ENCODE results near the gene PAX3.

PAX3 gene

GRCh38 chr2:222193328-222193983 is 105.3 kb downstream of the PAX3 start:
- Histone ChIP-seq H3K27me3 (ENCODE audit: control insufficient read depth in 1 of 2, insufficient read depth in 2 of 2, low read length in 2 of 2) (no peaks in the 10 kb centered on the region), H3K9ac (ENCODE audit: low read depth in 1 of 2, low read length in 2 of 2) (no peak overlapping the region), H3K4me1 (ENCODE audit: control insufficient read depth in 1 of 2, insufficient read depth in 2 of 2, low read length in 2 of 2) (no peaks in the 10 kb centered on the region), H3K9me3 (ENCODE audit: control insufficient read depth in 1 of 2, low read length in 2 of 2) (no peaks in the 10 kb centered on the region), H3K27ac (ENCODE audit: low read depth, low read length) (no peak overlapping the region), H3K36me3 (ENCODE audit: control insufficient read depth in 1 of 2, insufficient read depth in 2 of 2, low read length in 2 of 2) (no peaks in the 10 kb centered on the region), H3K4me3 (ENCODE audit: low read depth in 1 of 2, low read length in 2 of 2) (no peak overlapping the region)

- Histone ChIP-seq H3K9ac (ENCODE audit: low read depth in 1 of 2, low read length in 2 of 2) (no peak overlapping the region), H3K9me3 (ENCODE audit: control insufficient read depth in 1 of 2, low read length in 2 of 2) (no peaks in the 10 kb centered on the region), H3K27ac (ENCODE audit: low read depth, low read length) (no peak overlapping the region), H3K4me1 (ENCODE audit: control insufficient read depth in 1 of 2, insufficient read depth in 2 of 2, low read length in 2 of 2) (no peaks in the 10 kb centered on the region), H3K4me3 (ENCODE audit: low read depth in 1 of 2, low read length in 2 of 2) (no peak overlapping the region), H3K36me3 (ENCODE audit: control insufficient read depth in 1 of 2, insufficient read depth in 2 of 2, low read length in 2 of 2) (no peaks in the 10 kb centered on the region), H3K27me3 (ENCODE audit: control insufficient read depth in 1 of 2, insufficient read depth in 2 of 2, low read length in 2 of 2) (no peaks in the 10 kb centered on the region)
Measured at GRCh38 chr2:222180619-222181018, 118.2 kb downstream of the PAX3 start.

- Histone ChIP-seq H3K4me3 (ENCODE audit: low read depth in 1 of 2, low read length in 2 of 2) (no peak overlapping the region), H3K27me3 (ENCODE audit: control insufficient read depth in 1 of 2, insufficient read depth in 2 of 2, low read length in 2 of 2) (no peaks in the 10 kb centered on the region), H3K4me1 (ENCODE audit: control insufficient read depth in 1 of 2, insufficient read depth in 2 of 2, low read length in 2 of 2) (no peaks in the 10 kb centered on the region), H3K9me3 (ENCODE audit: control insufficient read depth in 1 of 2, low read length in 2 of 2) (no peaks in the 10 kb centered on the region), H3K9ac (ENCODE audit: low read depth in 1 of 2, low read length in 2 of 2) (no peak overlapping the region), H3K36me3 (ENCODE audit: control insufficient read depth in 1 of 2, insufficient read depth in 2 of 2, low read length in 2 of 2) (no peaks in the 10 kb centered on the region), H3K27ac (ENCODE audit: low read depth, low read length) (no peak overlapping the region)
Measured at GRCh38 chr2:222179592-222179991, 119.2 kb downstream of the PAX3 start.

GRCh38 chr2:222178450-222178849 is 120.3 kb downstream of the PAX3 start:
- Histone ChIP-seq H3K4me1 (ENCODE audit: control insufficient read depth in 1 of 2, insufficient read depth in 2 of 2, low read length in 2 of 2) (no peaks in the 10 kb centered on the region), H3K36me3 (ENCODE audit: control insufficient read depth in 1 of 2, insufficient read depth in 2 of 2, low read length in 2 of 2) (no peaks in the 10 kb centered on the region)

GRCh38 chr2:222176890-222177289 is 121.9 kb downstream of the PAX3 start:
- H3K9me3 ChIP-seq (ENCODE audit: control insufficient read depth in 1 of 2, low read length in 2 of 2), result no peaks in the 10 kb centered on the region

More at GRCh38 chr2:222178450-222178849, 120.3 kb downstream of the PAX3 start:
- Histone ChIP-seq H3K4me3 (ENCODE audit: low read depth in 1 of 2, low read length in 2 of 2) (no peak overlapping the region), H3K9ac (ENCODE audit: low read depth in 1 of 2, low read length in 2 of 2) (no peak overlapping the region), H3K9me3 (ENCODE audit: control insufficient read depth in 1 of 2, low read length in 2 of 2) (no peaks in the 10 kb centered on the region), H3K27ac (ENCODE audit: low read depth, low read length) (no peak overlapping the region), H3K27me3 (ENCODE audit: control insufficient read depth in 1 of 2, insufficient read depth in 2 of 2, low read length in 2 of 2) (no peaks in the 10 kb centered on the region)

GRCh38 chr2:222174450-222174849 is 124.3 kb downstream of the PAX3 start:
- no peaks in the 10 kb centered on the region for H3K4me1 ChIP-seq (ENCODE audit: control insufficient read depth in 1 of 2, insufficient read depth in 2 of 2, low read length in 2 of 2)
- H3K27ac ChIP-seq (ENCODE audit: low read depth, low read length), result no peak overlapping the region
- no peak overlapping the region for H3K9ac ChIP-seq (ENCODE audit: low read depth in 1 of 2, low read length in 2 of 2)
- no peaks in the 10 kb centered on the region for H3K27me3 ChIP-seq (ENCODE audit: control insufficient read depth in 1 of 2, insufficient read depth in 2 of 2, low read length in 2 of 2)
- no peaks in the 10 kb centered on the region for H3K9me3 ChIP-seq (ENCODE audit: control insufficient read depth in 1 of 2, low read length in 2 of 2)
- H3K4me3 ChIP-seq (ENCODE audit: low read depth in 1 of 2, low read length in 2 of 2), result no peak overlapping the region
- no peaks in the 10 kb centered on the region for H3K36me3 ChIP-seq (ENCODE audit: control insufficient read depth in 1 of 2, insufficient read depth in 2 of 2, low read length in 2 of 2)

More at GRCh38 chr2:222176890-222177289, 121.9 kb downstream of the PAX3 start:
- H3K9ac ChIP-seq (ENCODE audit: low read depth in 1 of 2, low read length in 2 of 2), result no peak overlapping the region
- H3K4me3 ChIP-seq (ENCODE audit: low read depth in 1 of 2, low read length in 2 of 2), result no peak overlapping the region
- no peaks in the 10 kb centered on the region for H3K36me3 ChIP-seq (ENCODE audit: control insufficient read depth in 1 of 2, insufficient read depth in 2 of 2, low read length in 2 of 2)
- no peak overlapping the region for H3K27ac ChIP-seq (ENCODE audit: low read depth, low read length)
- no peaks in the 10 kb centered on the region for H3K27me3 ChIP-seq (ENCODE audit: control insufficient read depth in 1 of 2, insufficient read depth in 2 of 2, low read length in 2 of 2)
- H3K4me1 ChIP-seq (ENCODE audit: control insufficient read depth in 1 of 2, insufficient read depth in 2 of 2, low read length in 2 of 2), result no peaks in the 10 kb centered on the region

GRCh38 chr2:222169346-222169745 is 129.5 kb downstream of the PAX3 start:
- no peak overlapping the region for H3K27ac ChIP-seq (ENCODE audit: low read depth, low read length)
- no peak overlapping the region for H3K9ac ChIP-seq (ENCODE audit: low read depth in 1 of 2, low read length in 2 of 2)
- H3K27me3 ChIP-seq (ENCODE audit: control insufficient read depth in 1 of 2, insufficient read depth in 2 of 2, low read length in 2 of 2), result peaks cover 0 to 8% of the 10 kb centered on the region in 2 donors
- H3K36me3 ChIP-seq (ENCODE audit: control insufficient read depth in 1 of 2, insufficient read depth in 2 of 2, low read length in 2 of 2), result no peaks in the 10 kb centered on the region
- no peak overlapping the region for H3K4me3 ChIP-seq (ENCODE audit: low read depth in 1 of 2, low read length in 2 of 2)
- H3K4me1 ChIP-seq (ENCODE audit: control insufficient read depth in 1 of 2, insufficient read depth in 2 of 2, low read length in 2 of 2), result no peaks in the 10 kb centered on the region
- H3K9me3 ChIP-seq (ENCODE audit: control insufficient read depth in 1 of 2, low read length in 2 of 2), result no peaks in the 10 kb centered on the region

- H3K4me1 ChIP-seq (ENCODE audit: control insufficient read depth in 1 of 2, insufficient read depth in 2 of 2, low read length in 2 of 2), result no peaks in the 10 kb centered on the region
- H3K9me3 ChIP-seq (ENCODE audit: control insufficient read depth in 1 of 2, low read length in 2 of 2), result no peaks in the 10 kb centered on the region
- peaks cover 0 to 8% of the 10 kb centered on the region in 2 donors for H3K27me3 ChIP-seq (ENCODE audit: control insufficient read depth in 1 of 2, insufficient read depth in 2 of 2, low read length in 2 of 2)
- H3K36me3 ChIP-seq (ENCODE audit: control insufficient read depth in 1 of 2, insufficient read depth in 2 of 2, low read length in 2 of 2), result no peaks in the 10 kb centered on the region
- no peak overlapping the region for H3K27ac ChIP-seq (ENCODE audit: low read depth, low read length)
- H3K9ac ChIP-seq (ENCODE audit: low read depth in 1 of 2, low read length in 2 of 2), result no peak overlapping the region
- H3K4me3 ChIP-seq (ENCODE audit: low read depth in 1 of 2, low read length in 2 of 2), result no peak overlapping the region
Measured at GRCh38 chr2:222167762-222168161, 131.0 kb downstream of the PAX3 start.

GRCh38 chr2:222160944-222161343 is 137.9 kb downstream of the PAX3 start:
- no peak overlapping the region for H3K9ac ChIP-seq (ENCODE audit: low read depth in 1 of 2, low read length in 2 of 2)
- H3K9me3 ChIP-seq (ENCODE audit: control insufficient read depth in 1 of 2, low read length in 2 of 2), result no peaks in the 10 kb centered on the region
- no peaks in the 10 kb centered on the region for H3K36me3 ChIP-seq (ENCODE audit: control insufficient read depth in 1 of 2, insufficient read depth in 2 of 2, low read length in 2 of 2)
- H3K27me3 ChIP-seq (ENCODE audit: control insufficient read depth in 1 of 2, insufficient read depth in 2 of 2, low read length in 2 of 2), result no peaks in the 10 kb centered on the region
- H3K4me3 ChIP-seq (ENCODE audit: low read depth in 1 of 2, low read length in 2 of 2), result no peak overlapping the region
- H3K27ac ChIP-seq (ENCODE audit: low read depth, low read length), result no peak overlapping the region
- peaks cover 4 to 13% of the 10 kb centered on the region in 2 donors for H3K4me1 ChIP-seq (ENCODE audit: control insufficient read depth in 1 of 2, insufficient read depth in 2 of 2, low read length in 2 of 2)

GRCh38 chr2:222160125-222160524 is 138.7 kb downstream of the PAX3 start:
- H3K4me3 ChIP-seq (ENCODE audit: low read depth in 1 of 2, low read length in 2 of 2), result no peak overlapping the region
- H3K27me3 ChIP-seq (ENCODE audit: control insufficient read depth in 1 of 2, insufficient read depth in 2 of 2, low read length in 2 of 2), result no peaks in the 10 kb centered on the region
- H3K9ac ChIP-seq (ENCODE audit: low read depth in 1 of 2, low read length in 2 of 2), result no peak overlapping the region
- peaks cover 4 to 13% of the 10 kb centered on the region in 2 donors for H3K4me1 ChIP-seq (ENCODE audit: control insufficient read depth in 1 of 2, insufficient read depth in 2 of 2, low read length in 2 of 2)
- no peaks in the 10 kb centered on the region for H3K36me3 ChIP-seq (ENCODE audit: control insufficient read depth in 1 of 2, insufficient read depth in 2 of 2, low read length in 2 of 2)
- H3K9me3 ChIP-seq (ENCODE audit: control insufficient read depth in 1 of 2, low read length in 2 of 2), result no peaks in the 10 kb centered on the region
- no peak overlapping the region for H3K27ac ChIP-seq (ENCODE audit: low read depth, low read length)

All from duodenal mucosa (tissue), 2 donors.